Astrocyte of the hippocampus (primary cell): ENCODE measurements around the gene EIF4G3.
"Not testable (repeated sequence)": the region's sequence is repeated elsewhere in the genome, so short reads cannot be mapped to it uniquely, and the experiment has no call there.

ENCODE experiments used
- DNase-seq: peaks from one replicate; pipeline ENCODE4 v3.0.0; 2011; ENCODE audit warnings: low read depth, low spot score

Gene EIF4G3

DNA sequence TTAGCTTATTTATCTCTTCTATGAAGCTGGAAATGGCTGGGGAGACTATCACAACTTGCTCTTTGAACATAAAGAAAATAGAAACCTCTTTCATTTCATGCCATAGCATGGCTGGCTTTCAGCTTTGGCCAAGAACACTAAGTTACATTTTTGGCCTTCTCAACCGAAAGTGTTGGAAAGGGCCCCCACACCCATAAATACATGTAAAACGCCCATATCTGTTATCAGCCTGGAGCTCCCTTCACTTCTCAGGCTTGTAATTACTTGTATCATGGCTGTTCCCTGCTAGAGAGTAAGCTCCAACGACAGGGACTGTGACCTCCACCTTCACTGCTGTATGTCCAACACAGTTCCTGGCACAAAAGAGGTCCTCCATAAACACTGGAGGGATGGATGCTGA, 12.7 kb upstream of the EIF4G3 start:
- no peak for DNase-seq

DNA sequence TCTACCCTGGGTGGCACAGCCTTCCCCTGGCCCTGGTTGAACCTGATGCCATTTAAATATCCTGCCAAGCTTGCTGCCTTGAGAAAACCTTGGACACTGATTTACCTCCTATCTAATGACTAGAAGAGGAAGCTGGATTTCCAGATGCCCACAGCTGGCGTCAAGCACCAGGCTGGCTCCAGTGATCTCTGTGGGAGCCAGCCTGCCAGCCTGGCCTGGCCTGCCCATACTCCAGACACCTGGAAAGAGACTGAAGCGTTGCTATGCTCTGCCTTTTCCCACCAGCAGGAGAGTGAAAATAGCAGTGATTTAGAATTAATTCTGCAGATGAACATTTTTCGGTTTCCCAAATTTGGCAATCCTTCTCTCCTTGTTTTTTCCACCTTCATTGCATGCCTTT, 11.5 kb upstream of the EIF4G3 start:
- DNase-seq = no peak

DNA sequence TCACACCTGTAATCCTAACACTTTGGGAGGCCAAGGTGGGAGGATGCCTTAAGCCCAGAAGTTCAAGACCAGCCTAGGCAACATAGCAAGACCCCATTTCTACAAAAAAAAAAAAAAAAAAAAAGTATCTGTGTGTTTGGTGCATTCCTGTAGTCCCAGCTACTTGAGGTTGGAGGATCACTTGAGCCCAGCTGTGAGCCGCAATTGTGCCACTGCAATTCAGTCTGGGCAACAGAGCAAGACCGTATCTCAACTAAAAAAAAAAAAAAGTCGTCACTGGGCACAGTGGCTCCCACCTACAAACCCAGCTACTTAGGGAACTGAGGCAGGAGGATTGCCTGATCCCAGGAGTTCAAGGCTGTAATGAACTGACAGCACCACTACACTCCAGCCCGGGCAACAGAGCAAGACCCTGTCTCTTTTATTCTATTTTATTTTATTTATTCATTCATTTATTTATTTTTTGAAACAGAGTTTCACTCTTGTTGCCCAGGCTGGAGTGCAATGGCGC, 8.6 kb upstream of the EIF4G3 start:
- no peak for DNase-seq

DNA sequence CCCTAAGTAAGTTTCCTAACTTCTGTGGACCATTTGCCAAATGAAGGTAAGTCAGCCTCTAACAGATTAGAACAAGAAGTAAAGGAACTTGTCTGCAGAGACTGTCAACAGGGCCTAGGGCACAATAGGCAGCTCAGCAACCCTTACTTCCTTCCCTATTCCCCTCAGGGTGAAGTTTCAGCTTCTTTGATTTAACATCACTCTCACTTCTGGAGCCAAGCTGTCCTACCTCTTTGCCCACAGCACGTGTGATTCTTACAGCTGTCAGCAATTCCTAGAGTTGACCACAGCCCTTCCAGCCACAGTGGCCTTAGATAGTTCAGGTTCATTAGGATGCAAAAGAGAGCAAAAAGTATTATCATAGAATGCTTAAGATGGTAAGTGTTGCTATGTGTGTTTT, 7.6 kb upstream of the EIF4G3 start:
- no peak for DNase-seq

GRCh38 chr1:21182181-21182731, 5.6 kb upstream of the EIF4G3 start:
- no peak for DNase-seq

DNA sequence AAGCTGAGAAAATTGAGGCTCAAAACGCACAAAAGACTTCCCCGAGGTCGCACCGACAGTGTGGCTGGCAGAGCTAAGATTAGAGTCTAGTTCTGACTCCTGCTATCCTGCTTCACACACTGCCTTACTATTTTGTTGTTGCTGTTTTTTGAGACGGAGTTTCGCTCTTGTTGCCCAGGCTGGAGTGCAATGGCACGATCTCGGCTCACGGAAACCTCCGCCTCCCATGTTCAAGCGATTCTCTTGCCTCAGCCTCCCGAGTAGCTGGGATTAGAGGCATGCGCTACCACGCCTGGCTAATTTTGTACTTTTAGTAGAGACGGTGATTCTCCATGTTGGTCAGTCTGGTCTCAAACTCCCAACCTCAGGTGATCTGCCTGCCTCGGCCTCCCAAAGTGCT, 1.6 kb upstream of the EIF4G3 start:
- DNase-seq = not testable (repeated sequence)

GRCh38 chr1:21175670-21176581, 771 bp downstream of the EIF4G3 start:
- peak; percentile 49 for DNase-seq

DNA sequence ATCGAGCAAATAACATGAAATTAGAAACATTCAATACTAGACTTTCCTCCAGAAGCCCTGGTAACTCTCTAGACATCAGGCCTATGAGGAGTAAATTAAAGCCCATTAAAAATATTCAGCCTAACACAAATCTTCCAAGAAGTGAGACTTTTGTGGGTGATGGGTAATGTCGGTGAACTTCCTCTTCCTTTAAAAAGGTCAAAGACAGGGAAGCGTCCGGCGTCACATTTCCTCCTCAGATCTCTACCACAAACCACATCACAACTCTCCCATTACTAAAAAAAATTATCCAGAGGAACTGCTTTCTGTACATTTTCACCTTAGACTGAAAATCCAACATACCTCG, 1.4 kb downstream of the EIF4G3 start:
- peak; percentile 41 for DNase-seq

GRCh38 chr1:21174654-21175323, 1.9 kb downstream of the EIF4G3 start:
- peak; percentile 69 for DNase-seq

GRCh38 chr1:21174230-21174629, 2.5 kb downstream of the EIF4G3 start:
- no peak for DNase-seq

DNA sequence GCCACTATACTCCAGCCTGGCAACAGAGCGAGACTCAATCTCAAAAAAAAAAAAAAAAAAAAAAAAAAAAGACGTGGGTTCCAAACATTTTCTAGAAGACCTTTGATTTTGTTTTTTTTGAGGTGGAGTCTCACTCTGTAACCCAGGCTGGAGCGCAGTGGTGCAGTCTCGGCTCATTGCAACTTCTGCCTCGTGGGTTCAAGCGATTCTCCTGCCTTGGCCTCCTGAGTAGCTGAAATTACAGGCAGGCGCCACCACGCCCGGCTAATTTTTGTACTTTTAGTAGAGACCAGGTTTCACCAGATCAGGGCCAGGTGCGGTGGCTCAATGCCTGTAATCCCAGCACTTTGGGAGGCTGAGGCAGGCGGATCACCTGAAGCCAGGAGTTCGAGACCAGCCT, 3.6 kb downstream of the EIF4G3 start:
- DNase-seq = not testable (repeated sequence)

- peak; percentile 64 for DNase-seq
Measured at GRCh38 chr1:21170837-21171236, 5.9 kb downstream of the EIF4G3 start.

- DNase-seq = no peak
Measured at GRCh38 chr1:21168444-21168843, 8.3 kb downstream of the EIF4G3 start.

- DNase-seq = no peak
Measured at GRCh38 chr1:21165646-21166045, 11.1 kb downstream of the EIF4G3 start.

GRCh38 chr1:21165076-21165475, 11.6 kb downstream of the EIF4G3 start:
- DNase-seq = no peak

DNA sequence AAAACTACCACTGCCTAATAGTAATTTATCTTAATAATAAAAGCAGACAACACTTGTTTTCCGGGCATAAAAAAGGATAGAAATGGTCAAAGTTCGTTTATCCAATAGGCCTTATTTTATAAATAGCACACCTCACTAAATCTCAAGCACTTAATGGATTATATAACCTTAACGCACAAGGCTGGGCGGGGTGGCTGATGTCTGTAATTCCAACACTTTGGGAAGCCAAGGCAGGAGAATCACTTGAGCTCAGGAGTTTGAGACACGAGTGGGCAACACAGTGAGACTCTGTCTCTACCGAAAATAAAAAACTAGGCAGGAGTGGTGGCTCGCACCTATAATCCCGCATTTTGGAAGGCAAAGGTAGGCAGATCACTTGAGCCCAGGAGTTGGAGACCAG, 12.4 kb downstream of the EIF4G3 start:
- DNase-seq = no peak

- DNase-seq = no peak
Measured at GRCh38 chr1:21162740-21163464, 13.8 kb downstream of the EIF4G3 start.

GRCh38 chr1:21161842-21162241, 14.9 kb downstream of the EIF4G3 start:
- no peak for DNase-seq

- DNase-seq = no peak
Measured at GRCh38 chr1:21160263-21160796, 16.4 kb downstream of the EIF4G3 start.

- DNase-seq = no peak
Measured at GRCh38 chr1:21157868-21158267, 18.8 kb downstream of the EIF4G3 start.

- no peak for DNase-seq
Measured at GRCh38 chr1:21157054-21157453, 19.6 kb downstream of the EIF4G3 start.

DNA sequence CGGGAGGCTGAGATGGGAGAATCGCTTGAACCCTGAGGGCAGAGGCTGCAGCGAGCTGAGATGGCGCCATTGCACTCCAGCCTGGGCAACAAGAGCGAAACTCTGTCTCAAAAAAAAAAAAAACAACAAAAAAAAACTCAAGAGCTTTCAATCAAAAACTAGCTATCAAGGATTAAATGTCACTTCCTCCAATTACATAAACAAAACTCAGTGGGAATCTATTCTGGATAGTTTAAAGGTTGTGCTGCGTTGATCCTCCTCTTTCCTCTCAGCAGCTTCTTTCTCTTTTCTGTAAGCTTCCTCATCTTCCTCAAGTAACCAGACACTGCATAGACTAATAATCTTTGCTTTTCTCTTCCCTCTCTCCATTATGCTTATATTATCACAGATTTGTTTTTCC, 20.7 kb downstream of the EIF4G3 start:
- DNase-seq = no peak
